Measurements from ENCODE around the gene NR6A1.

NR6A1 gene

DNA sequence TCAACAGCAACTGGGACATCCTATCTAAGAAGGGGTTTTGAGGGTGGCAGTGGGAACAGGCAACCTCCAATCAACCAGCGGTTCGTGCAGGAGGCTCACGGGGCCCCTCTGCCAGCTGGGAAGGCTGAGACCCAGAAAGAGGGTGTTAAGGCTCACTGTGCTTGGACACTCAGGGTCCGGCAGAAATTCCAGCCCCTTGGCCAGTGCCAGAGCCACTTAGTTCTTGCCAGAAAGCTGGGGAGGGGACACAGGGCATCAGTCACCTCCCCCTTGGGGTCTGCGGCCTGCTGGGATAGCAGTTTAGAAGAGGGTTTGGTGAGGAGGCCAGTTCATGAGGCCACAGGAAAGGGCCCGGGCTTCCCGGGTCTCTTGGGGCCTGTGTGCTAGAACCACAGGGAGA is 300.4 kb downstream of the NR6A1 start:
- no peak for DNase-seq (ENCODE audit: low spot score)

DNA sequence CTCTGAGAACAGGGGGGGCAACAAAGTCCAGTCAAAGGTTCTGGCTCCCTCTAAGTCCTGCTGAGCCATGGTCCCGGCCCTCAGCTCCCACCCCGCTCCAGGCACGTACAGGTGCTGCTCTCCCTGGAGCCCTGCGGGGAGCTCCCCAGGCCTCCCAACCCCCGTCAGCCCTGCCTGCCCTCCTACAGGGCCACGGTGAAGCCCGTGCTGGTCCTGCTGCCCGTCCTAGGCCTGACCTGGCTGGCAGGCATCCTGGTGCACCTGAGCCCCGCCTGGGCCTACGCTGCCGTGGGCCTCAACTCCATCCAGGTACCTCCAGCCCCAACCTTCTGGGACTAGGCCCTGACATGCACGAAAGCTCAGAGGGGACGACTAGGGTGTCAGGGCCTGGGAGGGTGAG is 300.8 kb downstream of the NR6A1 start:
- no peak for DNase-seq (ENCODE audit: low spot score)

DNA sequence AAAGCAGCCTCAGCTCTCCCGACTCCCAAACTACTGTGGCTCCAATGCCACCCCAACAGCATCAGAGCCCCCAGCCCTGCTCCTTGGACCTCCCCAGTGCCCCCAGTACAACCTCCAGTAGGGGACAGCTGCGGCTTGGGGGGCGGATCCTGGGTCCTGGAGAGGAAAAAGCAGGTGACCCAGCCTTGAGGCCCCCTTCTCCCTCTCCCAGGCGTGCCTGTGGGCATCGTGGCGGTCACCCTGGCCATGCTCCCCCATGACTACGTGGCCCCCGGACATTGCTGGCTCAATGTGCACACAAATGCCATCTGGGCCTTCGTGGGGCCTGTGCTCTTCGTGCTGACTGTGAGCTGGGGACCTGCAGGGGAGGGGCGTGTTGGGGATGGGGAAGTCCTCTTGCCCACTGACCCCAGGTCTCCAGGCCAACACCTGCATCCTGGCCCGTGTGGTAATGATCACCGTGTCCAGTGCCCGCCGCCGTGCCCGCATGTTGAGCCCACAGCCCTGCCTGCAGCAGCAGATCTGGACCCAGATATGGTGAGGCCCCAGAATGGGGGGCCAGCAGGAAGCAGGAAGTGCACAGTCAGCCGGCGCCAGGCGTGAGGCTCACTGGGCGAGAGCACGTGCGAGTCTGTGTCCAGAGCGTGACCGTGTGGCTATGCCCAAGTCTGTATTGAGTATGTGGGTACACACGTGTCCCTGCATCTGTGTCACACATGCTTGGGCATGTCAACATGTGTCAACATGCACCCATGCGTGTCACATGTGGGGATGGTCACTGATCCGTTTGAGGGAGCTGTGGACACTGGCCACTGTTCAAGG is 301.9 kb downstream of the NR6A1 start:
- DNase-seq (ENCODE audit: low spot score): no peak

DNA sequence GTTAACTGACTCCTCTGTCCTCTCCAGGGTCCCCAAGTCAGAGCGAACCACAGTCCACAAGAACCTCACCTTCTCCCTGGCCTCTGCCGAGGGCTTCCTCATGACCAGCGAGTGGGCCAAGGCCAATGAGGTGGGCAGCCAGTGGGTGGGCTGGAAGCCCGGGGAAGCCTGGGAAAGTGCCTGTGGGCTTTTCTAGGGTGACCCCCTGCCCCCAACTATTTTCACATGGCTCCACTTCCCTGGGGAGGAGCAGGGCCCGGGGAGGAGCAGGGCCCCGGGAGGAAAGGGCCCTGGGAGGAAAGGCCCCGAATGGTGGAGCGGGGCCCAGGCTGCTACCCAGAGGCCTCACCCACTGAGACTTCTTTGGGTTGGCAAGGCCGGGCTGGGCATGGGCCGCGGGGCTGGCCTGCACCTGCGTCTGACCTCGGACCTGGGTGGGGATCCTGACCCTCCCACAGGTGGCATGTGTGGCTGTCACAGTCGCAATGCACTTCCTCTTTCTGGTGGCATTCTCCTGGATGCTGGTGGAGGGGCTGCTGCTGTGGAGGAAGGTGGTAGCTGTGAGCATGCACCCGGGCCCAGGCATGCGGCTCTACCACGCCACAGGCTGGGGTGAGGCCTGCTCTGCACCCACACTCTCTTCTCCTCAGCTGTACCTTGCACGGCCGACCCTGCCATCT is 302.9 kb downstream of the NR6A1 start:
- DNase-seq (ENCODE audit: low spot score): no peak

DNA sequence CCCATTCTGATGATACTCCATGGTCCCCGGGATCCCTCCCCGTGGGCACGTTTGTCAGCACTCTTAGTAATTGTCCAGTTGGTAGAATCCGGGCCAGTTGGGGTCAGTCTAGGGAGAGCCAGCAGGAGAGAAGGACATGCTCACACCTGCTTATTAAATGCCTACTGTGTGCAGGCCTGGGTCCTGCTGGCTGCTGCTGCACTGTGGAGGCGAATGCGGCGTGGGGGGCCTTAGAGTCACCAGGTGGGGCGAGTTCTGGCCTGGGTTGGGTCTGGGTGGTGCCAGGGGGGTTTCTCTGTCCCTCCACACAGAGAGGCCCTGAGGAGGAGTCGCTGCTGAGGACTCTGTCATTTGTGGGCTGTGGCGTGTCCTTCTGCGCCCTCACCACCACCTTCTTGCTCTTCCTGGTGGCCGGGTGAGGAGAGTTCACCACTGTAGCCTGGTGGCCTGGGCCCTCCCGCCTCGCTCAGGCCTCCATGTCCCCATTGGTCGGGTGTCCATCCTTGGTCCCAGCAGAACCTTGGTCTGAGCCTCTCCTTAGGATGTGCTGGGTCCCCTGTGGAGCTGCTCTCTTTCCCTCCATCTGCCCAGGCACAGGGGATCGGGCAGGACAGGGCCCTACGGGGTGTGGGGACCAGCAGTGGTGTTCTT is 303.6 kb downstream of the NR6A1 start:
- DNase-seq (ENCODE audit: low spot score): no peak
